GM23248 (cell line): ENCODE results near the gene NFIA.

Experiments used
- EZH2 ChIP-seq: fragments of 200-600 bp; sonication (generic); IDR thresholded peaks from 2 replicates; pipeline ENCODE4 v1.6.1; 2018; ENCODE audit warnings: antibody characterized with exemption, mild to moderate bottlenecking; ENCODE audit not compliant: insufficient read depth, poor library complexity, severe bottlenecking
- EZH2phosphoT487 ChIP-seq: fragments of 200-600 bp; sonication (generic); IDR thresholded peaks from 2 replicates; pipeline ENCODE4 v1.6.1; 2018; ENCODE audit warnings: antibody characterized with exemption, moderate library complexity, mild to moderate bottlenecking, low read depth; ENCODE audit not compliant: insufficient read depth

- no peak for TF ChIP-seq EZH2
- no peak for TF ChIP-seq EZH2phosphoT487
Observed at GRCh38 chr1:61330571-61330970, 248.2 kb downstream of the NFIA start.
